GDM1 (cell line): Measurements from ENCODE around the gene FNDC3B.

ENCODE experiments used
- DNase-seq: peaks from one replicate; lab custom pipeline; 2025; lab: John Stamatoyannopoulos, UW

FNDC3B gene

GRCh38 chr3:172166890-172167289, 127.5 kb downstream of the FNDC3B start:
- no peak for DNase-seq

- no peak for DNase-seq
Observed at GRCh38 chr3:172167892-172168648, 128.7 kb downstream of the FNDC3B start.

- no peak for DNase-seq
Observed at GRCh38 chr3:172170073-172170709, 130.8 kb downstream of the FNDC3B start.

- DNase-seq, result no peak
Observed at GRCh38 chr3:172170841-172171240, 131.5 kb downstream of the FNDC3B start.

- no peak for DNase-seq
Observed at GRCh38 chr3:172171396-172172075, 132.2 kb downstream of the FNDC3B start.

GRCh38 chr3:172173316-172174254, 134.2 kb downstream of the FNDC3B start:
- DNase-seq, result no peak

- DNase-seq, result no peak
Observed at GRCh38 chr3:172174513-172175253, 135.3 kb downstream of the FNDC3B start.

GRCh38 chr3:172175254-172175599, 135.8 kb downstream of the FNDC3B start:
- no peak for DNase-seq

- no peak for DNase-seq
Observed at GRCh38 chr3:172176061-172176770, 136.8 kb downstream of the FNDC3B start.

- no peak for DNase-seq
Observed at GRCh38 chr3:172177046-172177445, 137.7 kb downstream of the FNDC3B start.

- no peak for DNase-seq
Observed at GRCh38 chr3:172177803-172178316, 138.5 kb downstream of the FNDC3B start.

GRCh38 chr3:172179680-172180399, 140.5 kb downstream of the FNDC3B start:
- no peak for DNase-seq

- no peak for DNase-seq
Observed at GRCh38 chr3:172180473-172180872, 141.1 kb downstream of the FNDC3B start.

- no peak for DNase-seq
Observed at GRCh38 chr3:172181932-172182586, 142.7 kb downstream of the FNDC3B start.

- no peak for DNase-seq
Observed at GRCh38 chr3:172182797-172183196, 143.4 kb downstream of the FNDC3B start.

- DNase-seq, result no peak
Observed at GRCh38 chr3:172184106-172184822, 144.9 kb downstream of the FNDC3B start.

GRCh38 chr3:172185907-172186306, 146.5 kb downstream of the FNDC3B start:
- no peak for DNase-seq

GRCh38 chr3:172186607-172187006, 147.2 kb downstream of the FNDC3B start:
- no peak for DNase-seq

GRCh38 chr3:172187511-172187910, 148.1 kb downstream of the FNDC3B start:
- DNase-seq, result no peak
